Fibroblast of villous mesenchyme (primary cell): ENCODE data around the gene TRIP6. TPM values are rescaled to one million over a fixed set of nuclear protein-coding genes. Genes with fewer than 3 reads are reported as not detected.
A peak's percentile ranks its signal among the peaks of the same experiment; 100 is the strongest.

Source experiments
- DNase-seq: peaks from one replicate; pipeline ENCODE4 v3.0.0-alpha.2; 2010; ENCODE audit warnings: low read depth
- H3K4me3 ChIP-seq: 2 replicates; pipeline ENCODE4 v1.5.1; 2011; ENCODE audit warnings: low read depth, mild to moderate bottlenecking, low read length
- CTCF ChIP-seq: IDR thresholded peaks from 2 replicates; pipeline ENCODE4 v1.5.1; 2012; ENCODE audit warnings: low read depth, mild to moderate bottlenecking, low read length; ENCODE audit not compliant: insufficient read depth
- total RNA-seq: library from RNA; depleted of rRNA; stranded (reverse); fragments of >200 nt; gene quantifications from 2 replicates; pipeline ENCODE4 v1.2.3, GENCODE V29; 2012

The TRIP6 gene
- total RNA-seq, 1 donor = 106 TPM

- peak overlapping the region; percentile 12 for H3K4me3 ChIP-seq
- no peak for TF ChIP-seq CTCF
- no peak for DNase-seq
Measured at GRCh38 chr7:100895956-100896731, 29.0 kb downstream of the TRIP6 start.

GRCh38 chr7:100896732-100897608 is 29.8 kb downstream of the TRIP6 start:
- TF ChIP-seq CTCF = peak; percentile 69
- peak overlapping the region; percentile 12 for H3K4me3 ChIP-seq
- no peak for DNase-seq

DNA sequence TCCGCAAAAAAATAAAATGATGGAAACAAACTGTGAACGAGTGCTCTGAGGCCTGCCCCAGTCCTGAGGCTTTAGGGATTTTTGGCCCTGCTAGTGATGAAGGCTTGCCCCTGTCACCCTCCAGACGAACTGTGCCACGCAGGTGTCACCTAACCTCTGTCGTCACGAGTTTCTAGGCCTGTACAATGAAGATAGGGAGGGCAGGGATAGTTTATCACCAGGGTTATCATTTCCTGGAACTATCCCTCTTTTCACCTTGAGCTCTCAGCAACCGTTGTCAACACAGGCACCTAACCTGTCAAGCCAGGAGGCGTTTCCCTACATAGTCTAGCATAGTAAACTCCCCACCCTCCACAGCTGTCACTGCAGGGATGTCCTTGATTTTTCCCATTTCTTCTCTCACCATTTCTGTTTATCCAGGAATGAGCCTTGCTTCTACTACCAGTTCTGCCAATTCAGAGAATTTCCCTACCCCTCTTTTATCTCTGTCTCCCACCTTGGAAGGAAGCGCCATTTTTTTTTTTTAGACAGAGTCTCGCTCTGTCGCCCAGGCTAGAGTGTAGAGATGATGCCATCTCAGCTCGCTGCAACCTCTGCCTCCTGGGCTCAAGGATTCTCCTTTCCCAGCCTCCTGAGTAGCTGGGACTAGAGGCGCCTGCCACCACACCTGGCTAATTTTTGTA is 30.7 kb downstream of the TRIP6 start:
- H3K4me3 ChIP-seq = no peak overlapping the region
- TF ChIP-seq CTCF = no peak
- DNase-seq = no peak

DNA sequence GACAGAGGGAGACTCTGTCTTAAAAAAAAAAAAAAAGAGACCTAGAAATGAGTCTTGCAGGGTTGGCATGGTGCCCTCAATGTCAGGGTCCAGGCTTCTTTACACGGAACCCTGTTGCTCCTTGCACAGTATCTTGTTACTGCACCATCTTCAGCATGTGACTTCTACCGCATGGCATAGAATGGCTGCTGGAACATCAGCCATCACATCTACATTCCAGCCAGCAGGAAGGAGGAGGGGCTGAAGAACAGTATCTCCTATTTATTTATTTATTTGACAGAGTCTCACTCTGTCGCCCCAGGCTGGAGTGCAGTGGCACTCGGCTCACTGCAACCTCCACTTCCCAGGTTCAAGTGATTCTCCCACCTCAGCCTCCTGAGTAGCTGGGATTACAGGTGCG is 32.2 kb downstream of the TRIP6 start:
- DNase-seq = no peak
- H3K4me3 ChIP-seq = no peak overlapping the region
- TF ChIP-seq CTCF = no peak

- TF ChIP-seq CTCF = no peak
- no peak for DNase-seq
Measured at GRCh38 chr7:100900978-100901377, 33.8 kb downstream of the TRIP6 start.

GRCh38 chr7:100901921-100902332 is 34.7 kb downstream of the TRIP6 start:
- DNase-seq = no peak
- no peak overlapping the region for H3K4me3 ChIP-seq

More at GRCh38 chr7:100900978-100901377, 33.8 kb downstream of the TRIP6 start:
- H3K4me3 ChIP-seq = no peak overlapping the region

More at GRCh38 chr7:100901921-100902332, 34.7 kb downstream of the TRIP6 start:
- TF ChIP-seq CTCF = no peak
